ENCODE data around the gene CLK3.

CLK3 gene

GRCh38 chr15:74614744-74615507, 710 bp upstream of the CLK3 start:
- DNase-seq (ENCODE audit: low read depth in 1 of 2, low spot score in 1 of 2): peak; percentile 52 to 67
- H3K27ac ChIP-seq (replicated peaks): peak overlapping the region; percentile 92
- peak overlapping the region; percentile 84 for H3K4me3 ChIP-seq (replicated peaks; ENCODE audit: insufficient read depth, low read length)
- H3K27me3 ChIP-seq (ENCODE audit: insufficient read depth, poor library complexity, severe bottlenecking): no peaks in the 10 kb centered on the region
- TF ChIP-seq SPI1 (IDR thresholded peaks at IDR 0.05; ENCODE audit: borderline replicate concordance, low read depth) (no peak), GABPA (IDR thresholded peaks at IDR 0.05; ENCODE audit: low read depth) (no peak), REST (IDR thresholded peaks at IDR 0.05; ENCODE audit: insufficient replicate concordance, low read depth) (no peak), POLR2AphosphoS5 (IDR thresholded peaks at IDR 0.05; ENCODE audit: low read depth) (no peak), CTCF (IDR thresholded peaks at IDR 0.05; ENCODE audit: insufficient read depth, low read length) (no peak)

DNA sequence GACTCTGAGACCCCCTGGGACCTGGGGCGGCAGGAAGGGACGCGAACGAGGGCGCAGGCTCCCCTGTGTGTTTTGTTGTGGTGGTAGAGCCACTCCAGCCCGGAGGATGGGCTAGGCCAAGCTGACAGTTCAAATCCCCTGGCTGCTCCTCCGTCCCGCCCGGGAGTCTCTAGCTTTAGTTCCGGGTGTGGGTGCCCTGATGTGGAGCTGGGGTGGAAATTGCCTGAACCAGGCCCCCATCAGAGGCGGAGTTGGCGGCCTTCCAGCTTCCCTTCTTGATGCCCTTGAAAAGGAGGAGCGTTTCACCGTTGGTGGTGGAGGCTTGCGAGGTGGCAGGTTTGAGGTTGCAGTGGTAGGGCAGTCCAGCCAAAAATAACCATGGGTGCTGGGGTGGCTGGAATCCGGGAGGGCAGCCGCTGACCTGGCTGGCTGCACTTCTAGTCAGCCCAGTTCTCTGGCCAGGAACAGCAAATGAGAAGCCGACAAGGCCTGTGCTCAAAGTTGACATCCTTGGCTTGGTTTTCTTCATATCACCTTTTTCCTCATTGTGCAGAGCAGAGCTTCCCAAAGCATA, 817 bp downstream of the CLK3 start:
- no peak for TF ChIP-seq GABPA (IDR thresholded peaks at IDR 0.05; ENCODE audit: low read depth)
- peak; percentile 59; the same call in 1 of the 2 replicates for TF ChIP-seq POLR2AphosphoS5 (IDR thresholded peaks at IDR 0.05; ENCODE audit: low read depth)
- Histone ChIP-seq H3K27me3 (ENCODE audit: insufficient read depth, poor library complexity, severe bottlenecking) (no peaks in the 10 kb centered on the region), H3K4me3 (replicated peaks; ENCODE audit: insufficient read depth, low read length) (peak overlapping the region; percentile 84), H3K27ac (replicated peaks) (peak overlapping the region; percentile 92)
- DNase-seq (ENCODE audit: low read depth in 1 of 2, low spot score in 1 of 2): peak; percentile 75 to 94

DNA sequence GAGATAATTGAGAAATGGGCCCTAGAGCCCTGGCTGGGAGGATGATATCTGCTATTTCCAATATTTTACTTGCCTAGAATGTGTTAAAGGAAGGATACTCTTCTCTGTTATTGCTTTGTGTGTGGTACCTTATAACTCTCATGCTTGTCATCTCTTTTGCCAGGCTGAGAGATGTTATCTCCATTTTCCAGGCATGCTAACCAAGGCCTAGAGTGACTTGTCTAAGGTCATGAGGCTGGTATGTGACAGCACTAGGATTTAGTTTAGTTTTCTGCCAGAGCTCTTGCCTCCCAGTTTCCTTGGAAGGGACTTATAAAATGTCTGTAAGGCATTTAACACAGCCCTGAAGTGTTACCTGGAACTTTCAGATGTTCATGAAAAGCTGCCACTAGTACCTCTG, 1.4 kb downstream of the CLK3 start:
- no peak for TF ChIP-seq SPI1 (IDR thresholded peaks at IDR 0.05; ENCODE audit: borderline replicate concordance, low read depth)
- no peak for TF ChIP-seq GABPA (IDR thresholded peaks at IDR 0.05; ENCODE audit: low read depth)
- TF ChIP-seq CTCF (IDR thresholded peaks at IDR 0.05; ENCODE audit: insufficient read depth, low read length): no peak
- no peak for TF ChIP-seq POLR2AphosphoS5 (IDR thresholded peaks at IDR 0.05; ENCODE audit: low read depth)
- no peak for TF ChIP-seq REST (IDR thresholded peaks at IDR 0.05; ENCODE audit: insufficient replicate concordance, low read depth)
- no peak for DNase-seq (ENCODE audit: low read depth in 1 of 2, low spot score in 1 of 2)
- Histone ChIP-seq H3K4me3 (replicated peaks; ENCODE audit: insufficient read depth, low read length) (peak overlapping the region; percentile 84), H3K27ac (replicated peaks) (no peak overlapping the region; the same call in 1 of the 2 replicates), H3K27me3 (ENCODE audit: insufficient read depth, poor library complexity, severe bottlenecking) (no peaks in the 10 kb centered on the region)

GRCh38 chr15:74618841-74619596, 3.4 kb downstream of the CLK3 start:
- Histone ChIP-seq H3K4me3 (replicated peaks; ENCODE audit: insufficient read depth, low read length) (no peak overlapping the region), H3K27ac (replicated peaks) (no peak overlapping the region), H3K27me3 (ENCODE audit: insufficient read depth, poor library complexity, severe bottlenecking) (no peaks in the 10 kb centered on the region)
- no peak for DNase-seq (ENCODE audit: low read depth in 1 of 2, low spot score in 1 of 2)
- no peak for TF ChIP-seq POLR2AphosphoS5 (IDR thresholded peaks at IDR 0.05; ENCODE audit: low read depth)
- TF ChIP-seq REST (IDR thresholded peaks at IDR 0.05; ENCODE audit: insufficient replicate concordance, low read depth): no peak
- no peak for TF ChIP-seq GABPA (IDR thresholded peaks at IDR 0.05; ENCODE audit: low read depth)
- TF ChIP-seq SPI1 (IDR thresholded peaks at IDR 0.05; ENCODE audit: borderline replicate concordance, low read depth): no peak
- no peak for TF ChIP-seq CTCF (IDR thresholded peaks at IDR 0.05; ENCODE audit: insufficient read depth, low read length)

All from HL-60 (cell line).